Uterus (tissue), 4 donors: ENCODE measurements around the gene ZNF544. TPM values are rescaled to one million over a fixed set of nuclear protein-coding genes. Genes with fewer than 3 reads are reported as not detected.

ENCODE experiments used
- DNase-seq, 2 donors: peaks; one replicate each; pipeline ENCODE4 v3.0.0-alpha.2; 2019 to 2020
- H3K27ac ChIP-seq, 2 donors: fragments of 200-600 bp; sonication (generic); 1 replicate in 1 of 2; 2 replicates in 1 of 2; pipeline ENCODE4 v1.5.1; 2016 to 2018
- H3K27me3 ChIP-seq, 2 donors: fragments of 200-600 bp; sonication (generic); one replicate each; pipeline ENCODE4 v1.5.1; 2018 to 2019; ENCODE audit warnings: control low read depth in 1 of 2
- H3K36me3 ChIP-seq, 2 donors: fragments of 200-600 bp; sonication (generic); one replicate each; pipeline ENCODE4 v1.5.1; 2019; ENCODE audit warnings: control low read depth in 1 of 2
- H3K4me1 ChIP-seq, 2 donors: fragments of 200-600 bp; sonication (generic); one replicate each; pipeline ENCODE4 v1.5.1; 2018 to 2019; ENCODE audit warnings: control low read depth in 1 of 2
- H3K4me3 ChIP-seq, 2 donors: fragments of 200-600 bp; sonication (generic); 1 replicate in 1 of 2; 2 replicates in 1 of 2; pipeline ENCODE4 v1.5.1; 2018 to 2019; ENCODE audit warnings: mild to moderate bottlenecking in 1 of 2
- H3K9me3 ChIP-seq, 2 donors: fragments of 200-600 bp; sonication (generic); one replicate each; pipeline ENCODE4 v1.5.1; 2019; ENCODE audit warnings: control low read depth in 1 of 2
- POLR2A ChIP-seq, 2 donors: fragments of 450-650 bp; IDR thresholded peaks; one replicate each; pipeline ENCODE4 v1.6.1; 2016; ENCODE audit warnings: antibody characterized with exemption in 2 of 2, mild to moderate bottlenecking in 1 of 2, moderate library complexity in 1 of 2
- intact Hi-C: fragments of 100-400 bp; cut with DNase I; formaldehyde crosslinking; loops from one replicate; pipeline ENCODE4 v1.15.1; 2023; ENCODE audit warnings: low total_unique reads
- total RNA-seq, 4 donors: library from RNA; depleted of rRNA in 3 of 4; stranded (reverse); fragments of >200 nt in 3 of 4; gene quantifications; one replicate each; pipeline versions ENCODE4 v1.1.0 to v1.2.4, GENCODE V29; 2014 to 2023
- TF ChIP-seq, protein P1 (sequence below), 4 experiments: fragments of 200-600 bp in 2 of 4; fragments of 450-650 bp in 2 of 4; sonication (generic) in 2 of 4; IDR thresholded peaks; one replicate each; pipeline ENCODE4 v1.5.1; 2016 to 2019; ENCODE audit warnings: antibody characterized with exemption in 4 of 4, mild to moderate bottlenecking in 2 of 4, moderate library complexity in 1 of 4
- donor health status: DM: yes; HTN: yes; CAD: no.

Gene ZNF544
- total RNA-seq, 4 donors from 2014 or later: 2.6 to 67.0 (median 43.7) TPM

GRCh38 chr19:58227964-58228584 lies 640 bp upstream of the ZNF544 start:
- Histone ChIP-seq H3K27me3 (no peaks in the 10 kb centered on the region), H3K36me3 (no peaks in the 10 kb centered on the region), H3K27ac (peak overlapping the region; percentile 41 to 51), H3K4me3 (peak overlapping the region; percentile 56 to 60), H3K4me1 (no peaks in the 10 kb centered on the region), H3K9me3 (peaks cover 0 to 15% of the 10 kb centered on the region in 2 donors)
- DNase-seq: no peak
- TF ChIP-seq, protein P1, sequence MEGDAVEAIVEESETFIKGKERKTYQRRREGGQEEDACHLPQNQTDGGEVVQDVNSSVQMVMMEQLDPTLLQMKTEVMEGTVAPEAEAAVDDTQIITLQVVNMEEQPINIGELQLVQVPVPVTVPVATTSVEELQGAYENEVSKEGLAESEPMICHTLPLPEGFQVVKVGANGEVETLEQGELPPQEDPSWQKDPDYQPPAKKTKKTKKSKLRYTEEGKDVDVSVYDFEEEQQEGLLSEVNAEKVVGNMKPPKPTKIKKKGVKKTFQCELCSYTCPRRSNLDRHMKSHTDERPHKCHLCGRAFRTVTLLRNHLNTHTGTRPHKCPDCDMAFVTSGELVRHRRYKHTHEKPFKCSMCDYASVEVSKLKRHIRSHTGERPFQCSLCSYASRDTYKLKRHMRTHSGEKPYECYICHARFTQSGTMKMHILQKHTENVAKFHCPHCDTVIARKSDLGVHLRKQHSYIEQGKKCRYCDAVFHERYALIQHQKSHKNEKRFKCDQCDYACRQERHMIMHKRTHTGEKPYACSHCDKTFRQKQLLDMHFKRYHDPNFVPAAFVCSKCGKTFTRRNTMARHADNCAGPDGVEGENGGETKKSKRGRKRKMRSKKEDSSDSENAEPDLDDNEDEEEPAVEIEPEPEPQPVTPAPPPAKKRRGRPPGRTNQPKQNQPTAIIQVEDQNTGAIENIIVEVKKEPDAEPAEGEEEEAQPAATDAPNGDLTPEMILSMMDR (IDR thresholded peaks at IDR 0.05): no peak
- TF ChIP-seq POLR2A (IDR thresholded peaks at IDR 0.05): no peak
- intact Hi-C loops: no loop called here

- no peaks in the 10 kb centered on the region for H3K27me3 ChIP-seq
These were observed 533 bp downstream of the ZNF544 start for GRCh38 chr19:58229255-58229639.

GRCh38 chr19:58237324-58237723 lies 8.6 kb downstream of the ZNF544 start:
- H3K27ac ChIP-seq: no peak overlapping the region
- intact Hi-C loops: no loop called here
- no peak for DNase-seq
- H3K36me3 ChIP-seq: no peaks in the 10 kb centered on the region
- H3K4me1 ChIP-seq: no peaks in the 10 kb centered on the region
- H3K4me3 ChIP-seq: no peak overlapping the region
- TF ChIP-seq, protein P1 (IDR thresholded peaks at IDR 0.05): no peak
- no peak for TF ChIP-seq POLR2A (IDR thresholded peaks at IDR 0.05)
- peaks cover 0 to 82% of the 10 kb centered on the region in 2 donors for H3K9me3 ChIP-seq
- H3K27me3 ChIP-seq: no peaks in the 10 kb centered on the region

More at GRCh38 chr19:58229255-58229639, 533 bp downstream of the ZNF544 start:
- no peaks in the 10 kb centered on the region for H3K4me1 ChIP-seq
- peak overlapping the region; percentile 41 to 51 for H3K27ac ChIP-seq
- DNase-seq: no peak
- no peaks in the 10 kb centered on the region for H3K36me3 ChIP-seq
- peaks cover 0 to 23% of the 10 kb centered on the region in 2 donors for H3K9me3 ChIP-seq
- H3K4me3 ChIP-seq: peak overlapping the region; percentile 56 to 60
- intact Hi-C loops: no loop called here
- TF ChIP-seq POLR2A (IDR thresholded peaks at IDR 0.05): no peak
- TF ChIP-seq, protein P1 (IDR thresholded peaks at IDR 0.05): no peak

GRCh38 chr19:58243351-58243750 lies 14.6 kb downstream of the ZNF544 start:
- no peaks in the 10 kb centered on the region for H3K36me3 ChIP-seq

GRCh38 chr19:58248886-58249285 lies 20.2 kb downstream of the ZNF544 start:
- H3K27me3 ChIP-seq: no peaks in the 10 kb centered on the region
- TF ChIP-seq POLR2A (IDR thresholded peaks at IDR 0.05): no peak
- TF ChIP-seq, protein P1 (IDR thresholded peaks at IDR 0.05): no peak
- H3K27ac ChIP-seq: no peak overlapping the region
- intact Hi-C loops: no loop called here
- no peak for DNase-seq
- no peak overlapping the region for H3K4me3 ChIP-seq
- no peaks in the 10 kb centered on the region for H3K36me3 ChIP-seq
- no peaks in the 10 kb centered on the region for H3K4me1 ChIP-seq
- H3K9me3 ChIP-seq: peaks cover 0 to 100% of the 10 kb centered on the region in 2 donors

More at GRCh38 chr19:58243351-58243750, 14.6 kb downstream of the ZNF544 start:
- intact Hi-C loops: no loop called here
- Histone ChIP-seq H3K9me3 (peaks cover 0 to 97% of the 10 kb centered on the region in 2 donors), H3K4me1 (no peaks in the 10 kb centered on the region), H3K4me3 (no peak overlapping the region), H3K27me3 (no peaks in the 10 kb centered on the region), H3K27ac (no peak overlapping the region)
- no peak for DNase-seq
- no peak for TF ChIP-seq POLR2A (IDR thresholded peaks at IDR 0.05)
- TF ChIP-seq, protein P1 (IDR thresholded peaks at IDR 0.05): no peak
